Activated naive CD8-positive, alpha-beta T cell treated with anti-CD3 and anti-CD28 coated beads, Interleukin-2, amount 10 ng/mL, durations not matched to agents 7 days and 5 days (primary cell): ENCODE measurements around the gene DNER. TPM values are rescaled to one million over a fixed set of nuclear protein-coding genes. Genes with fewer than 3 reads are reported as not detected.
"Not testable (repeated sequence)": the region's sequence is repeated elsewhere in the genome, so short reads cannot be mapped to it uniquely, and the experiment has no call there.

Source experiments
- ATAC-seq: fragments of 150-1000 bp; cut with Tn5 transposase; one replicate; pipeline ENCODE4 v1.10.0; 2021; ENCODE audit warnings: low read depth, moderate library complexity
- POLR2A ChIA-PET: fragments of 350-600 bp; sonication (Branson Sonifier 250); formaldehyde crosslinking; loops from one replicate; lab custom pipeline; 2021; ENCODE audit warnings: antibody characterized with exemption; lab: Charles Lee
- DNase-seq: peaks from one replicate; pipeline ENCODE4 v3.0.0; 2021
- H3K27ac Mint-ChIP-seq: one replicate; pipeline ENCODE4 v1.8.0; 2022; ENCODE audit warnings: mild to moderate bottlenecking, mixed read lengths
- H3K27me3 Mint-ChIP-seq: one replicate; pipeline ENCODE4 v1.8.0; 2022; ENCODE audit warnings: mild to moderate bottlenecking, moderate library complexity, mixed read lengths
- H3K36me3 Mint-ChIP-seq: one replicate; pipeline ENCODE4 v1.8.0; 2021; ENCODE audit warnings: mild to moderate bottlenecking, mixed read lengths
- H3K4me1 Mint-ChIP-seq: one replicate; pipeline ENCODE4 v1.8.0; 2021; ENCODE audit warnings: mixed read lengths
- H3K4me3 Mint-ChIP-seq: one replicate; pipeline ENCODE4 v1.8.0; 2022; ENCODE audit warnings: mild to moderate bottlenecking, moderate library complexity, mixed read lengths
- H3K9me3 Mint-ChIP-seq: one replicate; pipeline ENCODE4 v1.8.0; 2021; ENCODE audit warnings: mixed read lengths
- total RNA-seq, 2 experiments: library from RNA; stranded (reverse); gene quantifications; one replicate each; pipeline ENCODE4 v1.2.3, GENCODE V29; 2021

The DNER gene
- total RNA-seq, 2 experiments from 2014 or later = not detected

GRCh38 chr2:229531594-229531993 is 182.8 kb downstream of the DNER start:
- H3K4me3 Mint-ChIP-seq = no peak overlapping the region
- H3K4me1 Mint-ChIP-seq = no peaks in the 10 kb centered on the region
- POLR2A ChIA-PET = no interaction called here
- H3K27ac Mint-ChIP-seq = no peak overlapping the region
- H3K9me3 Mint-ChIP-seq = no peaks in the 10 kb centered on the region
- DNase-seq (no peak), ATAC-seq (no peak)
- H3K27me3 Mint-ChIP-seq = peaks cover 4% of the 10 kb centered on the region
- H3K36me3 Mint-ChIP-seq = no peaks in the 10 kb centered on the region

- H3K4me3 Mint-ChIP-seq = no peak overlapping the region
- H3K4me1 Mint-ChIP-seq = no peaks in the 10 kb centered on the region
- no peaks in the 10 kb centered on the region for H3K36me3 Mint-ChIP-seq
- POLR2A ChIA-PET = no interaction called here
- no peak overlapping the region for H3K27ac Mint-ChIP-seq
- ATAC-seq (no peak), DNase-seq (no peak)
- H3K27me3 Mint-ChIP-seq = peaks cover 4% of the 10 kb centered on the region
- no peaks in the 10 kb centered on the region for H3K9me3 Mint-ChIP-seq
Observed at GRCh38 chr2:229530434-229530833, 183.9 kb downstream of the DNER start.

- POLR2A ChIA-PET = no interaction called here
- no peak overlapping the region for H3K27ac Mint-ChIP-seq
- no peaks in the 10 kb centered on the region for H3K36me3 Mint-ChIP-seq
- no peak overlapping the region for H3K4me3 Mint-ChIP-seq
- peaks cover 4% of the 10 kb centered on the region for H3K27me3 Mint-ChIP-seq
- H3K9me3 Mint-ChIP-seq = no peaks in the 10 kb centered on the region
- DNase-seq = no peak
- ATAC-seq = no peak
- H3K4me1 Mint-ChIP-seq = no peaks in the 10 kb centered on the region
Observed at GRCh38 chr2:229528846-229529245, 185.5 kb downstream of the DNER start.

GRCh38 chr2:229526951-229527350 is 187.4 kb downstream of the DNER start:
- POLR2A ChIA-PET = no interaction called here
- no peaks in the 10 kb centered on the region for H3K4me1 Mint-ChIP-seq
- ATAC-seq = no peak
- H3K36me3 Mint-ChIP-seq = no peaks in the 10 kb centered on the region
- no peak overlapping the region for H3K4me3 Mint-ChIP-seq
- DNase-seq = no peak
- no peak overlapping the region for H3K27ac Mint-ChIP-seq
- H3K9me3 Mint-ChIP-seq = no peaks in the 10 kb centered on the region
- H3K27me3 Mint-ChIP-seq = peaks cover 4% of the 10 kb centered on the region

- no peaks in the 10 kb centered on the region for H3K9me3 Mint-ChIP-seq
- no peak overlapping the region for H3K27ac Mint-ChIP-seq
- H3K27me3 Mint-ChIP-seq = peaks cover 4% of the 10 kb centered on the region
- no peak overlapping the region for H3K4me3 Mint-ChIP-seq
- H3K4me1 Mint-ChIP-seq = no peaks in the 10 kb centered on the region
- DNase-seq = no peak
- H3K36me3 Mint-ChIP-seq = no peaks in the 10 kb centered on the region
- POLR2A ChIA-PET = no interaction called here
- no peak for ATAC-seq
Observed at GRCh38 chr2:229524799-229525198, 189.6 kb downstream of the DNER start.

- Mint-ChIP-seq H3K9me3 (no peaks in the 10 kb centered on the region), H3K27ac (no peak overlapping the region), H3K36me3 (no peaks in the 10 kb centered on the region), H3K4me1 (no peaks in the 10 kb centered on the region), H3K27me3 (no peaks in the 10 kb centered on the region), H3K4me3 (no peak overlapping the region)
- DNase-seq = no peak
- POLR2A ChIA-PET = no interaction called here
- ATAC-seq = no peak
Observed at GRCh38 chr2:229523663-229524062, 190.7 kb downstream of the DNER start.

GRCh38 chr2:229521576-229521975 is 192.8 kb downstream of the DNER start:
- POLR2A ChIA-PET = no interaction called here
- Mint-ChIP-seq H3K4me3 (no peak overlapping the region), H3K9me3 (no peaks in the 10 kb centered on the region), H3K27me3 (no peaks in the 10 kb centered on the region), H3K4me1 (no peaks in the 10 kb centered on the region), H3K27ac (no peak overlapping the region), H3K36me3 (no peaks in the 10 kb centered on the region)
- ATAC-seq = no peak
- DNase-seq = no peak

GRCh38 chr2:229520691-229521096 is 193.7 kb downstream of the DNER start:
- Mint-ChIP-seq H3K4me1 (no peaks in the 10 kb centered on the region), H3K27ac (no peak overlapping the region), H3K36me3 (no peaks in the 10 kb centered on the region), H3K4me3 (no peak overlapping the region), H3K27me3 (no peaks in the 10 kb centered on the region), H3K9me3 (no peaks in the 10 kb centered on the region)
- ATAC-seq (no peak), DNase-seq (no peak)
- POLR2A ChIA-PET = no interaction called here

GRCh38 chr2:229519655-229520430 is 194.5 kb downstream of the DNER start:
- no peaks in the 10 kb centered on the region for H3K36me3 Mint-ChIP-seq
- no peaks in the 10 kb centered on the region for H3K27me3 Mint-ChIP-seq
- no peak overlapping the region for H3K27ac Mint-ChIP-seq
- no peaks in the 10 kb centered on the region for H3K4me1 Mint-ChIP-seq
- ATAC-seq = no peak
- H3K4me3 Mint-ChIP-seq = no peak overlapping the region
- DNase-seq = no peak
- no peaks in the 10 kb centered on the region for H3K9me3 Mint-ChIP-seq
- POLR2A ChIA-PET = no interaction called here

- POLR2A ChIA-PET = no interaction called here
- no peaks in the 10 kb centered on the region for H3K36me3 Mint-ChIP-seq
- no peak overlapping the region for H3K4me3 Mint-ChIP-seq
- no peaks in the 10 kb centered on the region for H3K9me3 Mint-ChIP-seq
- H3K27ac Mint-ChIP-seq = no peak overlapping the region
- no peaks in the 10 kb centered on the region for H3K4me1 Mint-ChIP-seq
- no peak for DNase-seq
- peaks cover 2% of the 10 kb centered on the region for H3K27me3 Mint-ChIP-seq
- ATAC-seq = no peak
Observed at GRCh38 chr2:229514273-229514895, 200.0 kb downstream of the DNER start.

GRCh38 chr2:229511524-229511923 is 202.8 kb downstream of the DNER start:
- no peaks in the 10 kb centered on the region for H3K4me1 Mint-ChIP-seq
- POLR2A ChIA-PET = no interaction called here
- H3K36me3 Mint-ChIP-seq = no peaks in the 10 kb centered on the region
- DNase-seq (no peak), ATAC-seq (no peak)
- H3K27ac Mint-ChIP-seq = no peak overlapping the region
- no peak overlapping the region for H3K4me3 Mint-ChIP-seq
- H3K9me3 Mint-ChIP-seq = no peaks in the 10 kb centered on the region
- H3K27me3 Mint-ChIP-seq = peaks cover 2% of the 10 kb centered on the region

GRCh38 chr2:229506699-229507098 is 207.7 kb downstream of the DNER start:
- ATAC-seq, H3K36me3 Mint-ChIP-seq, H3K4me3 Mint-ChIP-seq, H3K27me3 Mint-ChIP-seq, POLR2A ChIA-PET, DNase-seq, H3K9me3 Mint-ChIP-seq, H3K4me1 Mint-ChIP-seq, H3K27ac Mint-ChIP-seq: not testable (repeated sequence)

- Mint-ChIP-seq H3K27ac (no peak overlapping the region), H3K4me1 (no peaks in the 10 kb centered on the region), H3K9me3 (peaks cover 2% of the 10 kb centered on the region), H3K27me3 (no peaks in the 10 kb centered on the region), H3K36me3 (no peaks in the 10 kb centered on the region), H3K4me3 (no peak overlapping the region)
- ATAC-seq = no peak
- no peak for DNase-seq
- POLR2A ChIA-PET = no interaction called here
Observed at GRCh38 chr2:229501051-229501794, 213.1 kb downstream of the DNER start.

GRCh38 chr2:229492034-229492433 is 222.3 kb downstream of the DNER start:
- Mint-ChIP-seq H3K4me3 (no peak overlapping the region), H3K27ac (no peak overlapping the region), H3K27me3 (no peaks in the 10 kb centered on the region), H3K4me1 (no peaks in the 10 kb centered on the region), H3K9me3 (no peaks in the 10 kb centered on the region), H3K36me3 (no peaks in the 10 kb centered on the region)
- no peak for DNase-seq
- ATAC-seq = no peak
- POLR2A ChIA-PET = no interaction called here
